Activated T-cell treated with anti-CD3 and anti-CD28 coated beads, Interleukin-2, amount 50 U/mL, for 72 hours (primary cell): ENCODE data around the gene ADGRG3. TPM values are rescaled to one million over a fixed set of nuclear protein-coding genes. Genes with fewer than 3 reads are reported as not detected.

ENCODE experiments used
- ATAC-seq, 2 donors: fragments of 150-1000 bp; cut with Tn5 transposase; replicated peaks in 1 of 2; 2 replicates each; pipeline ENCODE4 v1.10.0; 2021; ENCODE audit warnings: moderate library complexity in 2 of 2, mild to moderate bottlenecking in 1 of 2
- DNase-seq, 2 donors: peaks; one replicate each; pipeline ENCODE4 v3.0.0; 2021 to 2022; ENCODE audit warnings: mixed read lengths in 1 of 2
- H3K27ac Mint-ChIP-seq: one replicate; pipeline ENCODE4 v1.8.0; 2022; ENCODE audit warnings: mild to moderate bottlenecking, moderate library complexity, mixed read lengths
- H3K27me3 Mint-ChIP-seq: one replicate; pipeline ENCODE4 v1.8.0; 2022; ENCODE audit warnings: low read depth, mixed read lengths
- H3K36me3 Mint-ChIP-seq, 2 donors: one replicate each; pipeline ENCODE4 v1.8.0; 2022; ENCODE audit warnings: mixed read lengths in 2 of 2, mild to moderate bottlenecking in 1 of 2; ENCODE audit not compliant: insufficient read depth in 2 of 2
- H3K4me1 Mint-ChIP-seq: one replicate; pipeline ENCODE4 v1.8.0; 2022; ENCODE audit warnings: low read depth, mixed read lengths
- H3K4me3 Mint-ChIP-seq, 2 donors: one replicate each; pipeline ENCODE4 v1.8.0; 2022; ENCODE audit warnings: mild to moderate bottlenecking in 2 of 2, mixed read lengths in 2 of 2, moderate library complexity in 2 of 2
- H3K9me3 Mint-ChIP-seq, 2 donors: one replicate each; pipeline ENCODE4 v1.8.0; 2022; ENCODE audit warnings: mixed read lengths in 2 of 2
- total RNA-seq, 2 donors: library from RNA; stranded (reverse); gene quantifications; one replicate each; pipeline ENCODE4 v1.2.3, GENCODE V29; 2022

ADGRG3 gene
- total RNA-seq, 2 donors from 2014 or later, result 0.09 TPM; not detected in 1

DNA sequence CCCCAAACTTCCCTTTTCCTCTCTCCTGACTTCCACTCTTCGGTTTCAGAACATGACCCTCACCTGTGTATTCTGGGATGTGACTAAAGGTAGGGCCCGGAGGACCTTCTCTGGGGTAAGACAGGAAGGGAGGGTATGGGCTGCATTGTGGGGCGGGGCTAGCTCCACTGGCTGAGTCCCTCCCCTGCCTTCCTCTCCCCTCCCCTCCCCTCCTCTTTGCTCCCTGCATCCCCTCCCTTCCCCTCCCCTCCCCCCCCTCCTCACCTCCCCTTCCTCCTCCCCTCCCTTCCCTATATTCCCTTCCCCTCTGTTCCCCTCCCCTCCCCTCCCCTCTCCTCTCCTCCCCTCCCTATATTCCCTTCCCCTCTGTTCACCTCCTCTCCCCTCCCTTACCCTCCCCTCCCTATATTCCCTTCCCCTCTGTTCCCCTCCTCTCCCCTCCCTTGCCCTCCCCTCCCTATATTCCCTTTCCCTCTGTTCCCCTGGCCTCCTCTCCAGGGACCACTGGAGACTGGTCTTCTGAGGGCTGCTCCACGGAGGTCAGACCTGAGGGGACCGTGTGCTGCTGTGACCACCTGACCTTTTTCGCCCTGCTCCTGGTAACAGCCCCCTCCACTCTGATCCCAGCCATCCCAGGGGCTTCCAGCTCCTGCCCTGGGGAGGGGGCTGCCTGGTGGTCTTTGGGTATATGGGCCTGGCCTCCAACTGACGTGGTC lies 11.8 kb downstream of the ADGRG3 start:
- H3K27ac Mint-ChIP-seq, result no peak overlapping the region
- H3K36me3 Mint-ChIP-seq, result no peaks in the 10 kb centered on the region
- H3K9me3 Mint-ChIP-seq, result no peaks in the 10 kb centered on the region
- H3K4me1 Mint-ChIP-seq, result no peaks in the 10 kb centered on the region
- DNase-seq (no peak), ATAC-seq (no peak)
- H3K4me3 Mint-ChIP-seq, result no peak overlapping the region
- no peaks in the 10 kb centered on the region for H3K27me3 Mint-ChIP-seq

DNA sequence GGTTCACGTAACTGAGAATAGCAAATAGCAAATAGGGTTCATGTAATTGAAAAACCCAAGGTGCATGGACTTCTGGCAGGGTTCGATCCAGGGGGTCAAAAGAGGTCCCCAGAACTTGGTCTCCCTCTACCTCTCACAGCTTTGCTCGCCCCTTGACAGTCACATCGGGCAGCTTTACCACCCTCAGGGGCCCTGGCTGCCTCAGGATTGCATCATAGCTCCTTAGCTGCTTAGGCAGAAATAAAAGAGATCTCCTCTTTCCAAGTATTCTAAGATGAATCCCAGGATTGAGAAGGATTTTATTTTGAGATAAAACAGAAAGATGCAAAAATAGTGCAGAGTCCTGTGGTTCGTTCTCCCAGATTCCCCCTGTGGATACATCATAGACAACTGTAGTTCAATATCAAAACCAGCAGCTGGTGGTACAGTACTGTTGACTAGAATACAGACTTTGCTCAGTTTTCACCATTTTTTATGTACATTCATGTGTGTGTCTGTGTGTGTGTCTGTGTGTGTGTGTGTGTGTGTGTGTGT lies 12.8 kb downstream of the ADGRG3 start:
- H3K36me3 Mint-ChIP-seq, result no peaks in the 10 kb centered on the region
- DNase-seq (no peak), ATAC-seq (no peak)
- no peak overlapping the region for H3K27ac Mint-ChIP-seq
- H3K4me3 Mint-ChIP-seq, result no peak overlapping the region
- no peaks in the 10 kb centered on the region for H3K27me3 Mint-ChIP-seq
- no peaks in the 10 kb centered on the region for H3K9me3 Mint-ChIP-seq
- no peaks in the 10 kb centered on the region for H3K4me1 Mint-ChIP-seq

DNA sequence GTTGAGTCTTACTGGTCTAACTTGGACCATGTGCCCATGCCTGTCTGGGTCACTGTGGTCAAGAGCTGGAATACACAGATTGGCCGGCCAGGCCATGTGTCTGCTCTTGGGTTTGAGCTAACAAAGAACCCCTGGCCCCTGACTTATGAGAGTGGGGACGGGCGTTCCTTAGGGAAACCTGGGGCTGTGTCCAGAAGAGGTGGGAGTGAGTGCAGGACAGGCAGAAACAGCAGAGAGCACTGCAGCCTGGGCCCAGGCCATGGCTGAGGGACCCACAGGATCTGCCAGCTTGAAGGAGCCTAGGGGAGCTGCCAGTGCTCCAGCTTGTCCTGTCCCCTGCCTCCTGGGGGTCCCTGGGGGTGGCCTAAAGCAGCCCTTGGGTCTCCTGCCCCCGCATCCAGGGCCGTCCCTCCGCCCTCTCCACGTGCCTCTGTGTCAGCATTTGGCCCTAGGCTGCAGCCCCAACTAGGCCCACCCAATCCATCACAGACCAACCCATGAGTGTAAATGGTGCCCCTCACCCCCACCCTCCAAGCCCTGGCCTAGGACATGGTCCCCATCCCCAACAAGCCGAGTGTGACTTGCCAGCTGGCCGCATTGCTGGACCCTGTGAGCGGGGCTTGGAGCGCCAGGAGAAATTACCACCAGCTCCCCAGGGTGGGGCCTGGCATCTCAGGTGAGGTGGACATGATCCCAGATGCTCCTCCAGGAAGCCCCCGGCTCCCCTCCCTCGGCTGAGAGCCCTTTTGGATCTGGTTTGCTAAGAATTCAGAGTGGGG lies 14.0 kb downstream of the ADGRG3 start:
- no peak overlapping the region for H3K4me3 Mint-ChIP-seq
- H3K36me3 Mint-ChIP-seq, result no peaks in the 10 kb centered on the region
- no peaks in the 10 kb centered on the region for H3K27me3 Mint-ChIP-seq

DNA sequence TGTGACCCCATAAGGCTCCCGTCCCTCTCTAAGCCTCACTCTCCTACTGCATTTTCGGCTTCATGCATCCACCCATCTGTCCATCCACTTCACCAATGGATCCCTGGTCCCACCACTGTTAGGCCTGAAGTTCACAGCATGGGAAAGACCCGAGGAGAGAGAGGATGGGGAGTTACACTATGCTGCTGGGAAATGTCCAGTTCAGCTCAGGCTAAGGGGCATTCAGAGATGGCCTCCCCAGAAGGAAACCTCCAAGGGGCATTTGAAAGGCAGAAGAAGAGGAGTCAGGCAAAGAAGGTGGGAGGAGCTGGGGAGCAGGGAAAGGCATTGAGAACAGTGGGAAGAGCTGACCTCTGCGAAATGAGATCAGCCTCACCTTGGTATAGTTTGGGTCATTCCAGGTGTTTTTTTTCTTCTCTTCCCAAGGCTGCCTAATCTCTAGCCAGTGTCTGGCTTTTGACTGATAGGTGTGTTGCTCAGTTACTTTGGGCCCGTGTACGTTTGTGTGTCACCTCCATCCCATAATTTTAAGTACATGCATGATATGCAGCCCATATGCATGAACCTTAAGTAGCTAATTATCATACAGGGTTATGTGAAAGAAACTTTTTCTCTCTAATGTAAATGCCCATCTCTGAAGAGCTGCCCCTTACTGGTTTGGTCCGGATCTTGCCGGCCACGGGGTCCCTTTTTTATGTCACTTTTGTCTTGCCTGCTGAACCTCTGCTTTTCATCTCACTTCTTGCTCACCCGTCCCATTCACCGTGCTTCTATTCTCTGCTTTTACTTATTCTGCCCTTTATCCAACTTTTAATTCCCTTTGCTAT lies 14.9 kb downstream of the ADGRG3 start:
- no peak for DNase-seq
- no peak overlapping the region for H3K27ac Mint-ChIP-seq

More for the DNA sequence above, 14.0 kb downstream of the ADGRG3 start:
- Mint-ChIP-seq H3K27ac (no peak overlapping the region), H3K4me1 (no peaks in the 10 kb centered on the region), H3K9me3 (no peaks in the 10 kb centered on the region)
- ATAC-seq, result no peak
- DNase-seq, result no peak

DNA sequence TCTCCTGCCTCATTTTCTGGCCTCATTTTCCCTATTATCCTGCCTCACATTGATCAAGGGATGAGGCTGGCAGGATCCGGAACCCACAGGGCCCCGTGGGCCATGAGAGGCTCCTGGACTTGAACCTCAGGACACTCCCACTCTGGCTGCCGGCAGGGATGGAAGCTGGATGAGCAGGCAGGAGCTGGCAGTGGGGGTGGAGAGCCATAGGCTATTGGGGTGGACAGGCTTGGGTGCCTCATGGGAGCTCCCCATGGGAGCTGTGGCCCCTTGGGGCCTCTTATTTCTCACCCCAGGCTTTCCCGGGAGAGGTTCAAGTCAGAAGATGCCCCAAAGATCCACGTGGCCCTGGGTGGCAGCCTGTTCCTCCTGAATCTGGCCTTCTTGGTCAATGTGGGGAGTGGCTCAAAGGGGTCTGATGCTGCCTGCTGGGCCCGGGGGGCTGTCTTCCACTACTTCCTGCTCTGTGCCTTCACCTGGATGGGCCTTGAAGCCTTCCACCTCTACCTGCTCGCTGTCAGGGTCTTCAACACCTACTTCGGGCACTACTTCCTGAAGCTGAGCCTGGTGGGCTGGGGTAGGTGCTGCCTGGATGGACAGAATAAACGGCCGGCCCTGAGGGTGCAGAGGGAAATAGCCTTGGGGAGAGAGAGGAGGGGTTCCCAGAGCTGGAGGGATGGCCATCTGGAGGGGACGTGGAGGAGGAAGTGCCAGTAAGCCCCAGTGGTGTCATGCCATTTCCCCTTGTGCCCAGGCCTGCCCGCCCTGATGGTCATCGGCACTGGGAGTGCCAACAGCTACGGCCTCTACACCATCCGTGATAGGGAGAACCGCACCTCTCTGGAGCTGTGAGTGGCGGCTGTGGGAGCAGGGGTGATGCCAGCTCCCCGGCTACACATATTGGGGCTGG lies 15.8 kb downstream of the ADGRG3 start:
- H3K36me3 Mint-ChIP-seq, result no peaks in the 10 kb centered on the region
- H3K27ac Mint-ChIP-seq, result no peak overlapping the region
- H3K9me3 Mint-ChIP-seq, result no peaks in the 10 kb centered on the region
- no peak overlapping the region for H3K4me3 Mint-ChIP-seq
- H3K4me1 Mint-ChIP-seq, result peaks cover under 1% of the 10 kb centered on the region
- no peak for ATAC-seq
- H3K27me3 Mint-ChIP-seq, result no peaks in the 10 kb centered on the region
- DNase-seq, result no peak

More for the DNA sequence above, 14.9 kb downstream of the ADGRG3 start:
- Mint-ChIP-seq H3K4me3 (no peak overlapping the region), H3K27me3 (no peaks in the 10 kb centered on the region), H3K9me3 (no peaks in the 10 kb centered on the region), H3K36me3 (no peaks in the 10 kb centered on the region), H3K4me1 (no peaks in the 10 kb centered on the region)
- ATAC-seq, result no peak

DNA sequence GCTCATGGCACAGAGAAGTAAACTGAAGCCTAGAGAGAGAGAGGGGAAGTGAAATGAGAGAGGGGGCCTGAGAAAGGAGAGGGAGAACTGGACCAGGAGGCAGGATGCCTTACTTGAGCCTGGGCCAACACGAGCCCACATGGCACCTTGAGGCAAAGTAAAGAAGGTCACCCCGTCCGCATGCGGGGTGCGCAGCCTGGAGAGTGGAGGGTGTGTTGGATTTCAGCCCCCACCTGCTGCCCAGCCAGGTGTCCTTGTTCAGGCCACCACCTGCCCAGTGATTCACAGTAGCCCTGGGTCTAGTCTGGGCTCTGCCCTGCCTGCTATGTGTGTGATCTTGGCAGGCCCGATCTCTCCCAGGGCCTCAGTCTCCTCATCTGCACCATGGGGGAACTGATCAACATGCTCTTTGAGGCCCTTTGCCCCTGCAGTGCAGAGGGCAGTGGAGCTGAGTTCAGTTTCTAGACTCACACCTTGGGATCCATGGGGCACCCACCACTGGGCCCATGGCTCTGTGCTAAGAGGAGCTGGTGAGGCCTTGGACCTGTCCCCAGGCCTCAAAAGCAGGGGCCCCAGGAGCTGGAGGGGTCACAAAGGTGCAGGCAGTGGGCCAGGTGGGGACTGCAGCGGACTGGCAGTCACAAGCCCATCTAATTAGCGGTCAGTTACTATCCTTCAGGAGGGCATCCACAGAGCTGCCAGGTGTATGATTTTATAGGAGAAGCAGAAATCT lies 16.7 kb downstream of the ADGRG3 start:
- DNase-seq (no peak), ATAC-seq (no peak)
- H3K4me1 Mint-ChIP-seq, result peaks cover 10% of the 10 kb centered on the region
- H3K4me3 Mint-ChIP-seq, result no peak overlapping the region
- no peaks in the 10 kb centered on the region for H3K9me3 Mint-ChIP-seq
- H3K36me3 Mint-ChIP-seq, result no peaks in the 10 kb centered on the region
- H3K27me3 Mint-ChIP-seq, result no peaks in the 10 kb centered on the region
- H3K27ac Mint-ChIP-seq, result no peak overlapping the region

DNA sequence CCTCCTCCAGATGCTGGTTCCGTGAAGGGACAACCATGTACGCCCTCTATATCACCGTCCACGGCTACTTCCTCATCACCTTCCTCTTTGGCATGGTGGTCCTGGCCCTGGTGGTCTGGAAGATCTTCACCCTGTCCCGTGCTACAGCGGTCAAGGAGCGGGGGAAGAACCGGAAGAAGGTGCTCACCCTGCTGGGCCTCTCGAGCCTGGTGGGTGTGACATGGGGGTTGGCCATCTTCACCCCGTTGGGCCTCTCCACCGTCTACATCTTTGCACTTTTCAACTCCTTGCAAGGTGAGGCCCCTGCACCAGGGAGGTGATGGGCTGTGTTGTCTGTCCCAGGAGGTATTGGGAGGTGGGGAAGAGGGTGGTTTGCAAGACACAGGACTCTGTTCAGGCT lies 17.5 kb downstream of the ADGRG3 start:
- no peak for DNase-seq
- ATAC-seq, result no peak
- peaks cover 18% of the 10 kb centered on the region for H3K4me1 Mint-ChIP-seq
- no peaks in the 10 kb centered on the region for H3K27me3 Mint-ChIP-seq
- H3K4me3 Mint-ChIP-seq, result no peak overlapping the region
- no peaks in the 10 kb centered on the region for H3K9me3 Mint-ChIP-seq
- no peaks in the 10 kb centered on the region for H3K36me3 Mint-ChIP-seq
- H3K27ac Mint-ChIP-seq, result no peak overlapping the region

DNA sequence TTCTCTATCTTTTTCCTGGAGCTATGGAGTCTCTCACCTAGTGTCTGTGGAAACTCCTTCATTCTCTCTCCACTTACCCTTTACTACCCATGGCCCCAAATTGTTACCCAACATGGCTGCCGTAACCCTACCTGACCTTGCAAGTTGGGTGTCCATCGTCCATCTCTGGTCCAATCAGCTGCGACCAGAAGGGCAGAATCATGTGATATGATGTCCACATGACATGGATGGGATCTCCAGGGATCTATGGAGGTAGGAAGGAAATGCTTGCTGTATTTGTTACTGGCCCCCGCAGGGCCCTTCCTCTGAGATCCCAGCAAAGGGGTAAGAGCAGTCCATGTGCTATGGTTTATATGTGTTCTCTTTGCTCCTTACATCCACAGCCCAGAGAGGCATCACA lies 18.5 kb downstream of the ADGRG3 start:
- H3K27me3 Mint-ChIP-seq, result no peaks in the 10 kb centered on the region
- DNase-seq (no peak), ATAC-seq (no peak)
- peaks cover 22% of the 10 kb centered on the region for H3K4me1 Mint-ChIP-seq
- H3K4me3 Mint-ChIP-seq, result no peak overlapping the region
- no peaks in the 10 kb centered on the region for H3K36me3 Mint-ChIP-seq
- no peak overlapping the region for H3K27ac Mint-ChIP-seq
- H3K9me3 Mint-ChIP-seq, result no peaks in the 10 kb centered on the region

DNA sequence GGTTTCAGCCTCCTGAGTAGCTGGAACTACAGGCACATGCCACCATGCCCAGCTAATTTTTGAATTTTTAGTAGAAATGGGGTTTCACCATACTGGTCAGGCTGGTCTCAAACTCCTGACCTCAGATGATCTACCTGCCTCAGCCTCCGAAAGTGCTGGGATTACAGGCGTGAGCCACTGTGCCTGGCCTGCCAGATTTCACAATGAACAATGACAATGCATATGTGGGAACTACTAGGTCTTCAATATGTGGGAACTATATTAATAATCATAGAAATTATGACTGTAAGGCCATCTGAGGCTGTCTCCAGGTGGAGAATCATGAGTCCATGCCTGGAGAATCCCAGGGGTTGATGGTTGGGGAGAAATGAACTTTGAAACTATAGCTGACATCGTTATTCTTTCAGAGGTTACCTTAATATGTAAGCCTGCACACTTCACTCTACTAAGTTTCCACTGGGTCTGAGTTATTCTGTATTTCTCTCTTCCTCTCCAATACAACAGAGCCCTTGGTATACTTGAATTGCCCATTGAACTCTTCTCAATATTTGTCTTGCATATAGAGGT lies 19.3 kb downstream of the ADGRG3 start:
- DNase-seq (no peak), ATAC-seq (no peak)
- no peaks in the 10 kb centered on the region for H3K27me3 Mint-ChIP-seq
- H3K4me3 Mint-ChIP-seq, result no peak overlapping the region
- H3K4me1 Mint-ChIP-seq, result peaks cover 22% of the 10 kb centered on the region
- no peaks in the 10 kb centered on the region for H3K9me3 Mint-ChIP-seq
- H3K27ac Mint-ChIP-seq, result no peak overlapping the region
- H3K36me3 Mint-ChIP-seq, result no peaks in the 10 kb centered on the region

DNA sequence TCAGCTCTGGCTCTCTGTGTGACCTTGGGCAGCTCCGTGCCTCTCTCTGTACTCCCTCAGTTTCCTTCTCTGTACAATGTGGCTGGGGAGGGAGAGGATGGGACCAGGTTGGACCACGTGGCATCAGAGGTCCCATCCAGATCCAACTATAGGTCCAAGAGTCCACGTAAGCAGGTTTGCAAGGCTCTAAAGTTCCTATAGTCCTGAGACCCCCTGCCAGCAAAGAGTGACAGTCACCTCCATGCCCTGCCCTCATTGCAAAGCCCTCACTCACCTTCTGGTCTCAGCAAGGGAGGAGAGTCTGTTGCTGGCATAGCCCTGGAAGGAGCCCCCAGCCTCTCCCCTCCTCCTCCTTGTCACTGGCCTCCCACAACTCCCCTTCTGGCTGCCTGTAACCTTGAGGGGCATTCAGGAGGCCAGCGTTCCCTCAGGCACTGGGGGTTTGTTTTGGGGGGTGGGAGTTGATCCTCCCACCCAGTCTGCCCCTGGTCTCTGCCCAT lies 20.4 kb downstream of the ADGRG3 start:
- H3K4me3 Mint-ChIP-seq, result no peak overlapping the region
- no peaks in the 10 kb centered on the region for H3K9me3 Mint-ChIP-seq
- no peak overlapping the region for H3K27ac Mint-ChIP-seq
- ATAC-seq (no peak), DNase-seq (no peak)
- no peaks in the 10 kb centered on the region for H3K27me3 Mint-ChIP-seq
- H3K36me3 Mint-ChIP-seq, result no peaks in the 10 kb centered on the region
- peaks cover 22% of the 10 kb centered on the region for H3K4me1 Mint-ChIP-seq

DNA sequence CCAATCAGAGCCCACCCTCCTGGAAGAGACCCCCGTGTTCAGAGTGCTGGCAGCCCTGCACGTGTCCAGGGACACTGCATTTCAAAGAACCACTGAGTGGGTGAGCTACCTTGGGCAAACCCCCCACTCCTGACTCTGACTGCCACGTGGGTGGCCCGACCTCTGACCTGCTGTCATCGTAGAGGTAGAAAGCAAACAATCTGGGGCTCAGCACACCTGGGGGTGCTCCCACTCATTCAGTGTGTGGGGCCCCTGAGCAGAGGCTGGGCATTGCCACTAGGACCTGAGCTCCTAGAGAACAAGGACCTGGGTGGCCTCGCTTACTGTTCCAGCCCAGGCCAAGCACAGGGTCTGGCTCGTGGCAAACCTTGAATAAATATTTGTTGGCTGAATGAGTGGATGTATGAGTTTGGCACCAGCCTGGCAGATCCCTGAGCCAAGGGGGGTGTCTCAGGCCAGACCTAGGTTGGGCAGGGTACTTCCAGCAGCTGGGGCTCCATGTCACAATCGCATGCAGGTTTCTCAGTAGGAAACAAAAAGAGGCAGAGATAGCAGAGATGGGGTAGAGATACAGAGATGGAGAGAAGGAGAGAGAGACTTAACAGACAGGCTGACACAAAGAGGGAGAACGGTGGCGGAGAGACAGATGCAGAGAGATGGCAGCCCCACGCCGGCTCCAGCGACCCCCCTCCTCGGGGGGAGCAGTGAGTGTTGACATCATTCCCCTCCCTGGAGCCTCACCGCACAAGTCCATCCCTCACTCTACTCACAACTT lies 21.1 kb downstream of the ADGRG3 start:
- DNase-seq (no peak), ATAC-seq (peak in 1 of 2 donors; percentile 8)
- Mint-ChIP-seq H3K4me1 (peaks cover 22% of the 10 kb centered on the region), H3K27me3 (no peaks in the 10 kb centered on the region), H3K27ac (peak overlapping the region; percentile 33), H3K36me3 (no peaks in the 10 kb centered on the region), H3K9me3 (no peaks in the 10 kb centered on the region), H3K4me3 (peak overlapping the region; percentile 53 to 70)
